ENCODE data around the gene ADAMTS2.

The ADAMTS2 gene

GRCh38 chr5:179221877-179222220 is 123.4 kb downstream of the ADAMTS2 start:
- no peak overlapping the region for H3K27ac ChIP-seq (ENCODE audit: low read depth, low read length)
- no peak overlapping the region for H2AFZ ChIP-seq (ENCODE audit: low read depth, low read length, severe bottlenecking)
- no peaks in the 10 kb centered on the region for H3K9me2 ChIP-seq (replicated peaks; ENCODE audit: insufficient read depth, low read length)
- no peak overlapping the region for H3K9ac ChIP-seq (ENCODE audit: low read length)
- H3K79me2 ChIP-seq (ENCODE audit: insufficient read depth, low read length) = no peaks in the 10 kb centered on the region
- no peak overlapping the region for H3K4me3 ChIP-seq (ENCODE audit: insufficient read depth, low read length, poor library complexity, severe bottlenecking)
- H3K9me3 ChIP-seq (ENCODE audit: insufficient read depth, low read length) = no peaks in the 10 kb centered on the region
- H3K4me2 ChIP-seq (ENCODE audit: low read depth, low read length, poor library complexity, severe bottlenecking) = no peak overlapping the region
- H3F3A ChIP-seq (ENCODE audit: insufficient read depth) = no peaks in the 10 kb centered on the region
- no peaks in the 10 kb centered on the region for H4K20me1 ChIP-seq (ENCODE audit: low read depth, low read length)
- TF ChIP-seq CTCF (IDR thresholded peaks at IDR 0.05; ENCODE audit: insufficient read depth, low read length, poor library complexity, severe bottlenecking) (no peak), EZH2phosphoT487 (conservative IDR thresholded peaks at IDR 0.05; ENCODE audit: low read length) (no peak)
- H3K27me3 ChIP-seq (ENCODE audit: low read length) = no peaks in the 10 kb centered on the region
- H3K36me3 ChIP-seq (ENCODE audit: low read length) = no peaks in the 10 kb centered on the region

- Histone ChIP-seq H3K9ac (ENCODE audit: low read length) (no peak overlapping the region), H3K36me3 (ENCODE audit: low read length) (no peaks in the 10 kb centered on the region), H3K79me2 (ENCODE audit: insufficient read depth, low read length) (no peaks in the 10 kb centered on the region), H3K4me3 (ENCODE audit: insufficient read depth, low read length, poor library complexity, severe bottlenecking) (no peak overlapping the region), H3K4me2 (ENCODE audit: low read depth, low read length, poor library complexity, severe bottlenecking) (no peak overlapping the region), H2AFZ (ENCODE audit: low read depth, low read length, severe bottlenecking) (no peak overlapping the region), H3K9me2 (replicated peaks; ENCODE audit: insufficient read depth, low read length) (no peaks in the 10 kb centered on the region), H3K27ac (ENCODE audit: low read depth, low read length) (no peak overlapping the region), H3F3A (ENCODE audit: insufficient read depth) (no peaks in the 10 kb centered on the region), H3K27me3 (ENCODE audit: low read length) (no peaks in the 10 kb centered on the region), H4K20me1 (ENCODE audit: low read depth, low read length) (no peaks in the 10 kb centered on the region), H3K9me3 (ENCODE audit: insufficient read depth, low read length) (no peaks in the 10 kb centered on the region)
- TF ChIP-seq CTCF (IDR thresholded peaks at IDR 0.05; ENCODE audit: insufficient read depth, low read length, poor library complexity, severe bottlenecking) (no peak), EZH2phosphoT487 (conservative IDR thresholded peaks at IDR 0.05; ENCODE audit: low read length) (no peak)
These were observed 123.9 kb downstream of the ADAMTS2 start for GRCh38 chr5:179221196-179221876.

GRCh38 chr5:179220716-179221115 is 124.5 kb downstream of the ADAMTS2 start:
- no peaks in the 10 kb centered on the region for H3K9me3 ChIP-seq (ENCODE audit: insufficient read depth, low read length)
- no peaks in the 10 kb centered on the region for H3K36me3 ChIP-seq (ENCODE audit: low read length)
- H3K27me3 ChIP-seq (ENCODE audit: low read length) = no peaks in the 10 kb centered on the region
- H3K9ac ChIP-seq (ENCODE audit: low read length) = no peak overlapping the region
- H3F3A ChIP-seq (ENCODE audit: insufficient read depth) = no peaks in the 10 kb centered on the region
- no peak overlapping the region for H3K27ac ChIP-seq (ENCODE audit: low read depth, low read length)
- H3K4me2 ChIP-seq (ENCODE audit: low read depth, low read length, poor library complexity, severe bottlenecking) = no peak overlapping the region
- no peak for TF ChIP-seq EZH2phosphoT487 (conservative IDR thresholded peaks at IDR 0.05; ENCODE audit: low read length)
- TF ChIP-seq CTCF (IDR thresholded peaks at IDR 0.05; ENCODE audit: insufficient read depth, low read length, poor library complexity, severe bottlenecking) = no peak
- no peaks in the 10 kb centered on the region for H4K20me1 ChIP-seq (ENCODE audit: low read depth, low read length)
- no peak overlapping the region for H2AFZ ChIP-seq (ENCODE audit: low read depth, low read length, severe bottlenecking)
- H3K9me2 ChIP-seq (replicated peaks; ENCODE audit: insufficient read depth, low read length) = no peaks in the 10 kb centered on the region
- no peaks in the 10 kb centered on the region for H3K79me2 ChIP-seq (ENCODE audit: insufficient read depth, low read length)
- H3K4me3 ChIP-seq (ENCODE audit: insufficient read depth, low read length, poor library complexity, severe bottlenecking) = no peak overlapping the region
